ENCODE measurements around the gene OSER1. TPM values are rescaled to one million over a fixed set of nuclear protein-coding genes. Genes with fewer than 3 reads are reported as not detected.
"Not testable (repeated sequence)": the region's sequence is repeated elsewhere in the genome, so short reads cannot be mapped to it uniquely, and the experiment has no call there.

OSER1 gene
- total RNA-seq, 4 donors from 2014 or later: 73.0 to 114 (median 94.5) TPM

DNA sequence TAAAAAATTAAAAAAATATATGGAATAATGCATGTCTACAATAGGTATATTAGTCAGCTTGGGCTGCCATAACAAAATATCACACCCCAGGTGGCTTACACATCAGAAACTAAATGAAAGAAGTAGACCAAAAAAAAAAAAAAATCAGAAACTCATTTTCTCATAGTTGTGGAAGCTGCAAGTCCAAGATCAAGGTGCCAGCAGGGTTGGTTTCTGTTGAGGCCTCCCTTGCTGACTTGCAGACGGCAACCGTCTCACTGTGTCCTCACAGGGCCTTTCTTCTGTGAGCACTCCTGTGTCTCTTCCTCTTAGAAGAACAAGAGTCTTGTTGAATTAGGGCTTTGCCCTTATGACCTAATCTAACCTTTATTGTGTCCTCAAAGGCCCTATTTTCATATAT is 25.1 kb upstream of the OSER1 start:
- Histone ChIP-seq H3K4me3 (no peak overlapping the region), H3K9me3 (no peaks in the 10 kb centered on the region), H3K27ac (no peak overlapping the region), H3K4me1 (no peaks in the 10 kb centered on the region), H3K36me3 (no peaks in the 10 kb centered on the region), H3K27me3 (no peaks in the 10 kb centered on the region)
- ATAC-seq (no peak), DNase-seq (no peak)
- in situ Hi-C loops (cut with MboI; ENCODE audit: low sequenced_read_pairs in 4 of 4) (no loop called here), intact Hi-C loops (cut with DNase I; ENCODE audit: low total_unique reads) (no loop called here)
- TF ChIP-seq, protein P1, sequence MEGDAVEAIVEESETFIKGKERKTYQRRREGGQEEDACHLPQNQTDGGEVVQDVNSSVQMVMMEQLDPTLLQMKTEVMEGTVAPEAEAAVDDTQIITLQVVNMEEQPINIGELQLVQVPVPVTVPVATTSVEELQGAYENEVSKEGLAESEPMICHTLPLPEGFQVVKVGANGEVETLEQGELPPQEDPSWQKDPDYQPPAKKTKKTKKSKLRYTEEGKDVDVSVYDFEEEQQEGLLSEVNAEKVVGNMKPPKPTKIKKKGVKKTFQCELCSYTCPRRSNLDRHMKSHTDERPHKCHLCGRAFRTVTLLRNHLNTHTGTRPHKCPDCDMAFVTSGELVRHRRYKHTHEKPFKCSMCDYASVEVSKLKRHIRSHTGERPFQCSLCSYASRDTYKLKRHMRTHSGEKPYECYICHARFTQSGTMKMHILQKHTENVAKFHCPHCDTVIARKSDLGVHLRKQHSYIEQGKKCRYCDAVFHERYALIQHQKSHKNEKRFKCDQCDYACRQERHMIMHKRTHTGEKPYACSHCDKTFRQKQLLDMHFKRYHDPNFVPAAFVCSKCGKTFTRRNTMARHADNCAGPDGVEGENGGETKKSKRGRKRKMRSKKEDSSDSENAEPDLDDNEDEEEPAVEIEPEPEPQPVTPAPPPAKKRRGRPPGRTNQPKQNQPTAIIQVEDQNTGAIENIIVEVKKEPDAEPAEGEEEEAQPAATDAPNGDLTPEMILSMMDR (IDR thresholded peaks at IDR 0.05 in 4 of 5, conservative IDR thresholded peaks at IDR 0.05 in 1 of 5): no peak
- no peak for TF ChIP-seq POLR2A (IDR thresholded peaks at IDR 0.05)

DNA sequence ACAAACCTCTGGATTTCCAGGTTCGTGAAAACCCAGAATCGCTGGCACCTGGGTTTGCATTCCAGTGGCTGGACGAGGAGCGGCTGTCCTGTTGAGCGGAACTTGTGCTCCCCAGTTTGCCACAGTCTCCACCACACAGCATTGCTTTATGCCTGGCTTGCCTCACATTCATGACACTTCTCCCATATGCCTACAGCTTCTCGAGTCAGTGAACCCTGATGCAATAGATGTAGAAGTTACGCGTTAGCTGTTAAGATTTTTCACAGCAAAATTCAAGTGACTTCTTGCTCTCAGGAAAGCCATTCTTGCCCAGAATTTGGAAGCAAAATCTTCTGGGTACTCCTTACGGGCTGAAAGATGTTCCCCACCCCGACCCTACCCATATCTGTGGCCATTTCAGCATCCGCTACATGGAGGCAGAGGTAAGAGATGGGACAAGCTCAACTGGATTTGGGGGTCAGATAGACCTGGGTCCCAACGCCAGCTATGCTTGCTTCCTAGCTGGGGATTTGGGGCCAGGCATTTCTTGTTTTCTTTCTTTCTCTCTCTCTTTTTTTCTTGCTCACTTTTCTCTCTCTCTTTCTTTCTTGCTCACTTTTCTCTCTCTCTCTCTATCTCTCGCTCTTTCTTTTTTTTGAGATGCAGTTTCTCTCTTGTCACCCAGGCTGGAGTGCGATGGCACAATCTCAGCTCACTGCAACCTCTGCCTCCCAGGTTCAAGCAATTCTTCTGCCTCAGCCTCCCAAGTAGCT is 24.2 kb upstream of the OSER1 start:
- intact Hi-C loops (cut with DNase I; ENCODE audit: low total_unique reads): no loop called here
- TF ChIP-seq, protein P1 (IDR thresholded peaks at IDR 0.05 in 4 of 5, conservative IDR thresholded peaks at IDR 0.05 in 1 of 5): no peak
- no peak for TF ChIP-seq POLR2A (IDR thresholded peaks at IDR 0.05)
- ATAC-seq (no peak), DNase-seq (no peak)
- no peak overlapping the region for H3K4me3 ChIP-seq
- H3K27me3 ChIP-seq: no peaks in the 10 kb centered on the region
- no peaks in the 10 kb centered on the region for H3K9me3 ChIP-seq
- no peaks in the 10 kb centered on the region for H3K4me1 ChIP-seq
- no peaks in the 10 kb centered on the region for H3K36me3 ChIP-seq
- no peak overlapping the region for H3K27ac ChIP-seq
- in situ Hi-C loops (cut with MboI; ENCODE audit: low sequenced_read_pairs in 4 of 4): no loop called here

DNA sequence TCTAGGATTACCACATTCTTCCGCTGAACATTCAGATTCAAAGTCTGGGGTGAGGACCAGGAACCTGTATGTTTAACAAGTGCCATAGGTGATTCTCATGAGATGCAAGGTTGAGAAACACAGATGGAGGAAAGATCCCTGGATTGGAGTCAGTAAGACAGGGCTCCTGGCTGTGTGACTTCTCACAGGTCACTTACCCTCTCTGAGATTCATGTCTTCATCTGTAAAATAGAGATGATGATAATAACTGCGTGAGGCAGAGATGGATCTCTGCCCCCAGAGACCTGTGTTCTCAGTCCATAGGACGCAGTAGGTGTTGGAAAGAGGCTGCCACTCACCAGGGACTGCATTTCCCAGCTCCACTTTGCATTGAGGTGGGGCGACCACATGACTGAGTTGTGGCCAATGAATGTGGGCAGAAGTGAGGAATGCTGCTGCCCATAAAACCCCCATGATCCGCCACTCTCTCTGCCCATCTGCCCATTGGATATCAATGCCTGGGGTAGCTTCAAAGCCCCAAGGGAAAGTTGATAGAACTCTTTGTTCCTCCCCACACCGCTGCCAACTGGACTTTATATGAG is 23.0 kb upstream of the OSER1 start:
- Histone ChIP-seq H3K27ac (no peak overlapping the region), H3K4me3 (no peak overlapping the region), H3K36me3 (no peaks in the 10 kb centered on the region), H3K4me1 (peaks cover 0 to 5% of the 10 kb centered on the region in 2 donors), H3K9me3 (no peaks in the 10 kb centered on the region), H3K27me3 (no peaks in the 10 kb centered on the region)
- intact Hi-C loops (cut with DNase I; ENCODE audit: low total_unique reads) (no loop called here), in situ Hi-C loops (cut with MboI; ENCODE audit: low sequenced_read_pairs in 4 of 4) (no loop called here)
- DNase-seq (no peak), ATAC-seq (no peak)
- TF ChIP-seq, protein P1 (IDR thresholded peaks at IDR 0.05 in 4 of 5, conservative IDR thresholded peaks at IDR 0.05 in 1 of 5): no peak
- TF ChIP-seq POLR2A (IDR thresholded peaks at IDR 0.05): no peak

DNA sequence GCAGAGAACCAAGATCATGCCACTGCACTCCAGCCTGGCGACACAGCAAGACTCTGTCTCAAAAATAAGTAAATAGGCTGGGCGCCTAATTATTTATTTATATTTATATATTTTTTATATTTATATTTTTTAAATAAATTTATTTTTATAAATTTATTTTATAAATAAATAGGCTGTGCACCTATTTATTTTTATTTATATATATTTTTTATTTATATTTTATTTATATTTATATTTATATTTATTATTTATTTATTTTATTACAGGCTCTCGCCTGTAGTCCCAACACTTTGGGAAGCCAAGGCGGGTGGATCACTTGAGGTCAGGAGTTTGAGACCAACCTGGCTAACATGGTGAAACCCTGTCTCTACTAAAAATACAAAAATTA is 21.9 kb upstream of the OSER1 start:
- H3K4me3 ChIP-seq; H3K4me1 ChIP-seq; H3K27ac ChIP-seq; intact Hi-C loops (cut with DNase I; ENCODE audit: low total_unique reads); in situ Hi-C loops (cut with MboI; ENCODE audit: low sequenced_read_pairs in 4 of 4); ATAC-seq; DNase-seq; H3K9me3 ChIP-seq; H3K36me3 ChIP-seq; H3K27me3 ChIP-seq: not testable (repeated sequence)

DNA sequence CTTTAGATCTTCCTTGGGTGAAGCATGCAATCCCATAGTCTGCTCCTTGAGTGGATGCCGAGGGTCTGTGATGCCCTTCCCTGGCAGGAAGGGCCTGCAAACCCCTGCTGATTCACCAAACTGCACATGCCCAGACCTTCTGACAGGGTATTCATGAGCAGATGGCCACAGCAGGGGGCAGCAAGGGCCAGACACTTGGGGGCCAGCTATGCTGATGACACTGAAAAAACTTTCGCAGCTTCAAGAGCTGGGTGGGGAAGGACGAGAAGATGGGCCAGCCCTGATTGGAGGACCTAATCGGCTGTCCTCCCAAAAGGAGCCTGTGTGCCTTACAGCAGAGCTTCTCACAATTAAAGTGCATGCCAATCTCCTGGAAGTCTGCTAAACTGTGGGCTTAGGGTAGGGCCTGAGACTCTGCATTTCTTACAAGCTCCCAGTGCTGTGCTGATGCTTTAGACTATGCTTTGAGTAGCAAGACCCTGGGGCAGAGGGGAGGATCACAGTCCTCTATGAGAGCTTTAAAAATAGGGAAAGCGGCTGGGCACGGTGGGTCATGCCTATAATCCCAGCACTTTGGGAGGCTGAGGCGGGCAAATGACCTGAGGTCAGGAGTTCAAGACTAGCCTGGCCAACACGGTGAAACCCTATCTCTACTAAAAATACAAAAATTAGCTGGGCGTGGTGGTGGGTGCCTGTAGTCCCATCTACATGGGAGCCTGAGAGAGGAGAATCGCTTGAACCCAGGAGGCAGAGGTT is 21.3 kb upstream of the OSER1 start:
- peaks cover 0 to 9% of the 10 kb centered on the region in 2 donors for H3K4me1 ChIP-seq
- H3K9me3 ChIP-seq: no peaks in the 10 kb centered on the region
- no peak overlapping the region for H3K4me3 ChIP-seq
- H3K27ac ChIP-seq: no peak overlapping the region
- DNase-seq (no peak), ATAC-seq (no peak)
- H3K27me3 ChIP-seq: no peaks in the 10 kb centered on the region
- intact Hi-C loops (cut with DNase I; ENCODE audit: low total_unique reads): no loop called here
- in situ Hi-C loops (cut with MboI; ENCODE audit: low sequenced_read_pairs in 4 of 4): no loop called here
- H3K36me3 ChIP-seq: no peaks in the 10 kb centered on the region
- TF ChIP-seq POLR2A (IDR thresholded peaks at IDR 0.05): no peak
- TF ChIP-seq, protein P1 (IDR thresholded peaks at IDR 0.05 in 4 of 5, conservative IDR thresholded peaks at IDR 0.05 in 1 of 5): no peak

All from gastrocnemius medialis (tissue), 4 donors.